Measurements from ENCODE around the gene CMSS1.

DNA sequence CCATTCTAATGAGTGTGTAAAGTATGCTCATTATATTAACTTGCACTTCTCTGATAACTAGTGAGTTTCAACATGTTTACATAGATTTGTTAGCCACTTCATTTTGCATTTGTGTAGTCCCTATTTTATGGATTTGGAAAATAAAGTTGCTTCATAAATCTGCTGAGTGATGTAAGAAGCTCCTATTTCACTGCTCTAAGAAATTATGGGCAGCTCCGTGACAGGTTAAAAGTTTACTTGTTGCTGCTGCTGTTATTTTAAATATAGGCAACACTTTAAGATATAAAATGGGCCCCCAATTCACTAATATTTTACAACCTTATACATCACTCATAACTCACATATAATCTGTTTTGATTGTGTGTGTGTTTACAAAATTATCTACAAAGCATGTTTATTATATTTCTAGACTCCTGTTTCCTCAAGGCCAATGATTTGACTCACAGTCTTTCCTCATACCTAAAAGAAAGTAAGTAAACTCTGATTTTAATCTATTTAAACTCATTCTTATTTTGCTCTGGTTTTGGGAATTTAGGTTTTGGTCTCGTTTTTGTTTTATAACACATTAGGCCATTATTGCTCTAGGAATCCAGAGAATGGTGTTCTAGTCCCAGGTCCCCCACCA lies 348.4 kb downstream of the CMSS1 start:
- TF ChIP-seq SP1 (IDR thresholded peaks at IDR 0.05; ENCODE audit: low read depth) (no peak), RAD21 (IDR thresholded peaks at IDR 0.05; ENCODE audit: low read depth) (no peak), TCF7L2 (IDR thresholded peaks at IDR 0.05; ENCODE audit: borderline replicate concordance, extremely low read depth, insufficient read depth, insufficient read length) (no peak), SIN3A (IDR thresholded peaks at IDR 0.05; ENCODE audit: low read depth) (no peak)
- TF ChIP-seq, protein P1, sequence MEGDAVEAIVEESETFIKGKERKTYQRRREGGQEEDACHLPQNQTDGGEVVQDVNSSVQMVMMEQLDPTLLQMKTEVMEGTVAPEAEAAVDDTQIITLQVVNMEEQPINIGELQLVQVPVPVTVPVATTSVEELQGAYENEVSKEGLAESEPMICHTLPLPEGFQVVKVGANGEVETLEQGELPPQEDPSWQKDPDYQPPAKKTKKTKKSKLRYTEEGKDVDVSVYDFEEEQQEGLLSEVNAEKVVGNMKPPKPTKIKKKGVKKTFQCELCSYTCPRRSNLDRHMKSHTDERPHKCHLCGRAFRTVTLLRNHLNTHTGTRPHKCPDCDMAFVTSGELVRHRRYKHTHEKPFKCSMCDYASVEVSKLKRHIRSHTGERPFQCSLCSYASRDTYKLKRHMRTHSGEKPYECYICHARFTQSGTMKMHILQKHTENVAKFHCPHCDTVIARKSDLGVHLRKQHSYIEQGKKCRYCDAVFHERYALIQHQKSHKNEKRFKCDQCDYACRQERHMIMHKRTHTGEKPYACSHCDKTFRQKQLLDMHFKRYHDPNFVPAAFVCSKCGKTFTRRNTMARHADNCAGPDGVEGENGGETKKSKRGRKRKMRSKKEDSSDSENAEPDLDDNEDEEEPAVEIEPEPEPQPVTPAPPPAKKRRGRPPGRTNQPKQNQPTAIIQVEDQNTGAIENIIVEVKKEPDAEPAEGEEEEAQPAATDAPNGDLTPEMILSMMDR (IDR thresholded peaks at IDR 0.05 in 2 of 3, conservative IDR thresholded peaks at IDR 0.05 in 1 of 3; ENCODE audit: borderline replicate concordance in 1 of 3, insufficient read depth in 1 of 3, low read depth in 2 of 3, low read length in 2 of 3) = no peak
